Stimulated activated CD4-positive, alpha-beta T cell treated with anti-CD3 and anti-CD28 coated beads, Interleukin-15, amount 100 ng/mL, for 24 hours (primary cell): Measurements from ENCODE around the gene TSPAN18.

Experiments used
- DNase-seq: peaks from one replicate; pipeline ENCODE4 v3.0.0-alpha.2; 2020

Gene TSPAN18

GRCh38 chr11:44740967-44741366 lies 14.2 kb downstream of the TSPAN18 start:
- no peak for DNase-seq

GRCh38 chr11:44741976-44742375 lies 15.2 kb downstream of the TSPAN18 start:
- DNase-seq: no peak

GRCh38 chr11:44742508-44743246 lies 15.9 kb downstream of the TSPAN18 start:
- DNase-seq: no peak

GRCh38 chr11:44743326-44743725 lies 16.6 kb downstream of the TSPAN18 start:
- no peak for DNase-seq

- DNase-seq: no peak
These were observed 17.3 kb downstream of the TSPAN18 start for GRCh38 chr11:44743959-44744557.

GRCh38 chr11:44746894-44747293 lies 20.1 kb downstream of the TSPAN18 start:
- DNase-seq: no peak

GRCh38 chr11:44747316-44747715 lies 20.6 kb downstream of the TSPAN18 start:
- no peak for DNase-seq

GRCh38 chr11:44747836-44748235 lies 21.1 kb downstream of the TSPAN18 start:
- DNase-seq: no peak

- DNase-seq: no peak
These were observed 21.8 kb downstream of the TSPAN18 start for GRCh38 chr11:44748606-44749005.

- DNase-seq: no peak
These were observed 22.4 kb downstream of the TSPAN18 start for GRCh38 chr11:44749189-44749588.

- no peak for DNase-seq
These were observed 24.0 kb downstream of the TSPAN18 start for GRCh38 chr11:44750551-44751465.

- DNase-seq: no peak
These were observed 25.5 kb downstream of the TSPAN18 start for GRCh38 chr11:44752300-44752699.

GRCh38 chr11:44752713-44753112 lies 26.0 kb downstream of the TSPAN18 start:
- DNase-seq: no peak

GRCh38 chr11:44753961-44754645 lies 27.3 kb downstream of the TSPAN18 start:
- DNase-seq: no peak

GRCh38 chr11:44754876-44755555 lies 28.3 kb downstream of the TSPAN18 start:
- no peak for DNase-seq

GRCh38 chr11:44755556-44756523 lies 29.1 kb downstream of the TSPAN18 start:
- DNase-seq: no peak

GRCh38 chr11:44758983-44759382 lies 32.2 kb downstream of the TSPAN18 start:
- DNase-seq: no peak

GRCh38 chr11:44759743-44760476 lies 33.1 kb downstream of the TSPAN18 start:
- DNase-seq: no peak

GRCh38 chr11:44760477-44760872 lies 33.7 kb downstream of the TSPAN18 start:
- DNase-seq: no peak

- DNase-seq: no peak
These were observed 34.3 kb downstream of the TSPAN18 start for GRCh38 chr11:44760917-44761550.
